Measurements from ENCODE around the gene PMM1. TPM values are rescaled to one million over a fixed set of nuclear protein-coding genes. Genes with fewer than 3 reads are reported as not detected.

PMM1 gene
- total RNA-seq, 1 donor from 2014 or later, result 47.1 TPM

- peaks cover 5% of the 10 kb centered on the region for H3K36me3 Mint-ChIP-seq (ENCODE audit: low read depth)
- DNase-seq (ENCODE audit: low spot score), result no peak
- no peaks in the 10 kb centered on the region for H3K4me1 Mint-ChIP-seq (ENCODE audit: low read depth)
- no peaks in the 10 kb centered on the region for H3K9me3 Mint-ChIP-seq (ENCODE audit: low read depth)
- no peaks in the 10 kb centered on the region for H3K27me3 Mint-ChIP-seq (ENCODE audit: low read depth)
- H3K4me3 Mint-ChIP-seq (ENCODE audit: unreplicated experiment), result no peak overlapping the region
- no peak overlapping the region for H3K27ac Mint-ChIP-seq (ENCODE audit: unreplicated experiment)
- no peak for TF ChIP-seq CTCF (IDR thresholded peaks at IDR 0.05)
Observed at GRCh38 chr22:41534219-41534618, 55.4 kb downstream of the PMM1 start.

GRCh38 chr22:41532908-41533825 is 56.5 kb downstream of the PMM1 start:
- peak; percentile 88 for TF ChIP-seq CTCF (IDR thresholded peaks at IDR 0.05)
- Mint-ChIP-seq H3K4me1 (ENCODE audit: low read depth) (no peaks in the 10 kb centered on the region), H3K36me3 (ENCODE audit: low read depth) (peaks cover 9% of the 10 kb centered on the region), H3K9me3 (ENCODE audit: low read depth) (no peaks in the 10 kb centered on the region), H3K27me3 (ENCODE audit: low read depth) (no peaks in the 10 kb centered on the region), H3K27ac (ENCODE audit: unreplicated experiment) (no peak overlapping the region), H3K4me3 (ENCODE audit: unreplicated experiment) (no peak overlapping the region)
- DNase-seq (ENCODE audit: low spot score), result no peak

GRCh38 chr22:41531715-41532477 is 57.7 kb downstream of the PMM1 start:
- Mint-ChIP-seq H3K27ac (ENCODE audit: unreplicated experiment) (no peak overlapping the region), H3K27me3 (ENCODE audit: low read depth) (no peaks in the 10 kb centered on the region), H3K36me3 (ENCODE audit: low read depth) (peaks cover 7% of the 10 kb centered on the region), H3K4me1 (ENCODE audit: low read depth) (no peaks in the 10 kb centered on the region), H3K4me3 (ENCODE audit: unreplicated experiment) (no peak overlapping the region), H3K9me3 (ENCODE audit: low read depth) (no peaks in the 10 kb centered on the region)
- TF ChIP-seq CTCF (IDR thresholded peaks at IDR 0.05), result no peak
- no peak for DNase-seq (ENCODE audit: low spot score)

GRCh38 chr22:41530890-41531714 is 58.5 kb downstream of the PMM1 start:
- Mint-ChIP-seq H3K4me1 (ENCODE audit: low read depth) (no peaks in the 10 kb centered on the region), H3K36me3 (ENCODE audit: low read depth) (peaks cover 7% of the 10 kb centered on the region), H3K27ac (ENCODE audit: unreplicated experiment) (peak overlapping the region; percentile 51), H3K27me3 (ENCODE audit: low read depth) (no peaks in the 10 kb centered on the region), H3K4me3 (ENCODE audit: unreplicated experiment) (no peak overlapping the region), H3K9me3 (ENCODE audit: low read depth) (no peaks in the 10 kb centered on the region)
- TF ChIP-seq CTCF (IDR thresholded peaks at IDR 0.05), result no peak
- DNase-seq (ENCODE audit: low spot score), result no peak
